ENCODE measurements around the gene KLHL18.
"Not testable (repeated sequence)": the region's sequence is repeated elsewhere in the genome, so short reads cannot be mapped to it uniquely, and the experiment has no call there.

The KLHL18 gene

GRCh38 chr3:47282424-47283192 lies at the start of gene KLHL18, which contains the start of gene KIF9:
KLHL18 (plus strand) TSS chr3:47282944; CDS start chr3:47282966, 22 bp downstream.
KIF9 (minus strand) TSS chr3:47282799; CDS start chr3:47277374, 5,425 bp downstream.
- peak; percentile 95 for DNase-seq

- no peak for DNase-seq
Measured at GRCh38 chr3:47238017-47238416, 44.7 kb upstream of the KLHL18 start.

GRCh38 chr3:47239929-47240328 lies 42.8 kb upstream of the KLHL18 start:
- DNase-seq, result no peak

GRCh38 chr3:47243419-47244147 lies 39.2 kb upstream of the KLHL18 start:
- DNase-seq, result no peak

- no peak for DNase-seq
Measured at GRCh38 chr3:47244531-47245100, 38.1 kb upstream of the KLHL18 start.

- no peak for DNase-seq
Measured at GRCh38 chr3:47245271-47245670, 37.5 kb upstream of the KLHL18 start.

GRCh38 chr3:47247131-47248064 lies 35.3 kb upstream of the KLHL18 start:
- DNase-seq, result no peak

- DNase-seq, result no peak
Measured at GRCh38 chr3:47250309-47251060, 32.3 kb upstream of the KLHL18 start.

GRCh38 chr3:47251085-47251484 lies 31.7 kb upstream of the KLHL18 start:
- DNase-seq, result not testable (repeated sequence)

- DNase-seq, result no peak
Measured at GRCh38 chr3:47251689-47252088, 31.1 kb upstream of the KLHL18 start.

GRCh38 chr3:47256331-47256730 lies 26.4 kb upstream of the KLHL18 start:
- DNase-seq, result not testable (repeated sequence)

- no peak for DNase-seq
Measured at GRCh38 chr3:47259114-47259513, 23.6 kb upstream of the KLHL18 start.

- DNase-seq, result no peak
Measured at GRCh38 chr3:47260605-47261004, 22.1 kb upstream of the KLHL18 start.

GRCh38 chr3:47261301-47261700 lies 21.4 kb upstream of the KLHL18 start:
- no peak for DNase-seq

GRCh38 chr3:47265008-47265407 lies 17.7 kb upstream of the KLHL18 start:
- DNase-seq, result no peak

GRCh38 chr3:47265725-47266428 lies 16.9 kb upstream of the KLHL18 start:
- DNase-seq, result no peak

GRCh38 chr3:47266709-47267489 lies 15.8 kb upstream of the KLHL18 start:
- no peak for DNase-seq

GRCh38 chr3:47267490-47267824 lies 15.3 kb upstream of the KLHL18 start:
- DNase-seq, result no peak

GRCh38 chr3:47270526-47270925 lies 12.2 kb upstream of the KLHL18 start:
- no peak for DNase-seq

GRCh38 chr3:47273564-47273963 lies 9.2 kb upstream of the KLHL18 start:
- no peak for DNase-seq

GRCh38 chr3:47274652-47275051 lies 8.1 kb upstream of the KLHL18 start:
- no peak for DNase-seq
